BE2C (cell line): ENCODE data around the gene KRT20.
"Not testable (repeated sequence)": the region's sequence is repeated elsewhere in the genome, so short reads cannot be mapped to it uniquely, and the experiment has no call there.

Experiments
- DNase-seq: peaks from one replicate; pipeline ENCODE4 v3.0.0-alpha.2; 2020
- H3K27me3 ChIP-seq: fragments of 250-450 bp; sonication (Bioruptor Pico); 2 replicates; pipeline ENCODE4 v1.5.1; 2020; ENCODE audit warnings: mild to moderate bottlenecking
- H3K36me3 ChIP-seq: fragments of 250-450 bp; sonication (Bioruptor Pico); 2 replicates; pipeline ENCODE4 v1.5.1; 2020; ENCODE audit warnings: mild to moderate bottlenecking
- H3K4me1 ChIP-seq: fragments of 250-450 bp; sonication (Bioruptor Pico); 2 replicates; pipeline ENCODE4 v1.5.1; 2020
- H3K4me3 ChIP-seq: 2 replicates; pipeline ENCODE4 v1.5.1; 2011; ENCODE audit warnings: low read depth, low read length
- H3K9me3 ChIP-seq: fragments of 250-450 bp; sonication (Bioruptor Pico); 2 replicates; pipeline ENCODE4 v1.5.1; 2020
- TF ChIP-seq, protein P1 (sequence below): IDR thresholded peaks from 2 replicates; pipeline ENCODE4 v1.5.1; 2012; ENCODE audit warnings: mild to moderate bottlenecking, low read depth, low read length

The KRT20 gene

DNA sequence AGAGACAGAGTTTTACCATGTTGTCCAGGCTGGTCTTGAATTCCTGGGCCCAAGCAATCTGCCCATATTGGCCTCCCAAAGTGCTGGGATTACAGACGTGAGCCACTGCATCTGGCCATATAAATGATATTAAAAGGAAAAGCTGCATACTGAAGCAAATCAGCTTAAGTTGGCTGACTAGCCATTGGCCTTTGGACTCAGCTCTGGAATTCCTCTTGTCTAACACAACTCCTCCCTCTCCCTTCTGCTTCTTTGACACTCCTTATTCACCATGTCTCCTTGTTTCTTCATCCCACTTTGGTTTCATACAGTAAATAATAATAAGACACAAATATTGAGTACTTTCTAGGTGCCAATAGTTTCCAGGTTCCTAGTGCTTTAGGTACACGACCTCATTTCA, 25.5 kb downstream of the KRT20 start:
- TF ChIP-seq, protein P1, sequence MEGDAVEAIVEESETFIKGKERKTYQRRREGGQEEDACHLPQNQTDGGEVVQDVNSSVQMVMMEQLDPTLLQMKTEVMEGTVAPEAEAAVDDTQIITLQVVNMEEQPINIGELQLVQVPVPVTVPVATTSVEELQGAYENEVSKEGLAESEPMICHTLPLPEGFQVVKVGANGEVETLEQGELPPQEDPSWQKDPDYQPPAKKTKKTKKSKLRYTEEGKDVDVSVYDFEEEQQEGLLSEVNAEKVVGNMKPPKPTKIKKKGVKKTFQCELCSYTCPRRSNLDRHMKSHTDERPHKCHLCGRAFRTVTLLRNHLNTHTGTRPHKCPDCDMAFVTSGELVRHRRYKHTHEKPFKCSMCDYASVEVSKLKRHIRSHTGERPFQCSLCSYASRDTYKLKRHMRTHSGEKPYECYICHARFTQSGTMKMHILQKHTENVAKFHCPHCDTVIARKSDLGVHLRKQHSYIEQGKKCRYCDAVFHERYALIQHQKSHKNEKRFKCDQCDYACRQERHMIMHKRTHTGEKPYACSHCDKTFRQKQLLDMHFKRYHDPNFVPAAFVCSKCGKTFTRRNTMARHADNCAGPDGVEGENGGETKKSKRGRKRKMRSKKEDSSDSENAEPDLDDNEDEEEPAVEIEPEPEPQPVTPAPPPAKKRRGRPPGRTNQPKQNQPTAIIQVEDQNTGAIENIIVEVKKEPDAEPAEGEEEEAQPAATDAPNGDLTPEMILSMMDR: no peak
- Histone ChIP-seq H3K9me3 (no peaks in the 10 kb centered on the region), H3K4me3 (no peak overlapping the region), H3K36me3 (no peaks in the 10 kb centered on the region), H3K4me1 (no peaks in the 10 kb centered on the region), H3K27me3 (peaks cover 11% of the 10 kb centered on the region)
- DNase-seq: no peak

GRCh38 chr17:40858667-40859066, 26.4 kb downstream of the KRT20 start:
- not testable (repeated sequence) for H3K4me3 ChIP-seq, H3K9me3 ChIP-seq, H3K4me1 ChIP-seq, H3K36me3 ChIP-seq, DNase-seq
- H3K27me3 ChIP-seq: peaks cover 11% of the 10 kb centered on the region

DNA sequence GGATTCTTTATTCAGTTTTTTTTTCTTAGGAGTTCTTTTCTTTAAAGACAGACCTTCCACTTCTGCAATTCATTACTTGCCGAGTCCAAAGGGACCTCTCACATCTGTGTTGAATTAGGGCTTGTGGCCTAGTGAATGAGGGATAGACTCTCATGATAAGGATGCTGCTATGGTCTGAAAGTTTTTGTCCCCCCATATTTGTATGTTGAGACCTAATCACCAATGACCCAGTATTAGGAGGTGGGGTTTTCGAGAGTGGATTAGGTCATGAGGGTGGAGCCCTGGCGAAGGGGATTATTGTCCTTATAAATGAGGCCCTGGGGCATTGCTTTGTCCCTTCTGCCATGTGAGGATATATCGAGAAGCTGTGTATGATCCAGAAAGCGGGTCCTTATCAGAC, 27.5 kb downstream of the KRT20 start:
- TF ChIP-seq, protein P1: no peak
- no peaks in the 10 kb centered on the region for H3K4me1 ChIP-seq
- no peak overlapping the region for H3K4me3 ChIP-seq
- no peaks in the 10 kb centered on the region for H3K36me3 ChIP-seq
- H3K9me3 ChIP-seq: no peaks in the 10 kb centered on the region
- H3K27me3 ChIP-seq: peaks cover 9% of the 10 kb centered on the region
- DNase-seq: peak; percentile 15

DNA sequence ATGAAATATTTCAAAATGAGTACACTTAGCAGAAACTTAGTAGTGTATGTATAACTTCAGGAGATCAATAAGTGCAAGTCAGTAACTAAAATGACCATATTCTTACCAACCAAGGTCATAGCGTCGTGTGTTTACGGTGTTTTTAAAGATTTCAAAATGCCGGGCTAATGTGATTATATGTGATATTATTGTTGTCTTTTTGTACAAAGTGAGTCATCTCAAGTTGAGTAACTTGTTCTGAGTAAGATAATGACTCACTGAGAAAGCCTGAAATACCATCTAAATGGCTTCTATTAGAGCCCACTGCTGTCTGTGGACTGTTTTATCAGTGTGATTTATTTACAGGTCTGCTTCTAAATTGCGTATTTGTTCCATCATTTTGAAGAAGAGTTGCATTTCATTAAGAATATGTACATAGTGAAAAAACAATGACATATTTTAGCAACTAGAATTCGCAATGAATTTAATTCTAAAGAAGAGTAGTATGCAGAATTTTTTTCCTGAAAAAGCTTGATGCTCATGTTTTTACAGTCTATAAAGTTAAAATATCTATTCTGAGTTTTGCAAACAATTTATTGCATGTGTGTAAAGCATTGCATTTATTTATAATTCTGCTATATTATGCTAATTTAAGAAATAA, 30.7 kb downstream of the KRT20 start:
- Histone ChIP-seq H3K27me3 (peaks cover 31% of the 10 kb centered on the region), H3K9me3 (no peaks in the 10 kb centered on the region), H3K4me3 (no peak overlapping the region), H3K4me1 (no peaks in the 10 kb centered on the region), H3K36me3 (no peaks in the 10 kb centered on the region)
- DNase-seq: no peak
- TF ChIP-seq, protein P1: no peak

- H3K27me3 ChIP-seq: peaks cover 33% of the 10 kb centered on the region
- no peak for DNase-seq
- no peak overlapping the region for H3K4me3 ChIP-seq
- no peaks in the 10 kb centered on the region for H3K36me3 ChIP-seq
- H3K9me3 ChIP-seq: no peaks in the 10 kb centered on the region
- TF ChIP-seq, protein P1: no peak
- no peaks in the 10 kb centered on the region for H3K4me1 ChIP-seq
These were observed 32.7 kb downstream of the KRT20 start for GRCh38 chr17:40852364-40852763.

- TF ChIP-seq, protein P1: no peak
- Histone ChIP-seq H3K4me3 (no peak overlapping the region), H3K36me3 (no peaks in the 10 kb centered on the region), H3K27me3 (peaks cover 42% of the 10 kb centered on the region), H3K4me1 (no peaks in the 10 kb centered on the region), H3K9me3 (no peaks in the 10 kb centered on the region)
- no peak for DNase-seq
These were observed 34.6 kb downstream of the KRT20 start for GRCh38 chr17:40850293-40850972.
